ENCODE data around the gene PIP4K2A.
A peak's percentile ranks its signal among the peaks of the same experiment; 100 is the strongest.

Gene PIP4K2A

GRCh38 chr10:22662733-22663330 lies 51.5 kb downstream of the PIP4K2A start:
- no peak for DNase-seq

GRCh38 chr10:22659866-22660265 lies 54.5 kb downstream of the PIP4K2A start:
- no peak for DNase-seq

GRCh38 chr10:22658745-22659410 lies 55.5 kb downstream of the PIP4K2A start:
- peak; percentile 8 to 53 for DNase-seq

GRCh38 chr10:22657566-22658225 lies 56.7 kb downstream of the PIP4K2A start:
- DNase-seq = peak in 1 of 2 donors; percentile 13

- no peak for DNase-seq
These were observed 57.4 kb downstream of the PIP4K2A start for GRCh38 chr10:22657024-22657423.

GRCh38 chr10:22656036-22656435 lies 58.3 kb downstream of the PIP4K2A start:
- no peak for DNase-seq

GRCh38 chr10:22655312-22655981 lies 58.9 kb downstream of the PIP4K2A start:
- DNase-seq = peak in 1 of 2 donors; percentile 24

GRCh38 chr10:22652988-22653481 lies 61.3 kb downstream of the PIP4K2A start:
- no peak for DNase-seq

- DNase-seq = peak; percentile 48 to 77
These were observed 63.0 kb downstream of the PIP4K2A start for GRCh38 chr10:22651276-22651980.

- DNase-seq = no peak
These were observed 64.4 kb downstream of the PIP4K2A start for GRCh38 chr10:22649994-22650393.

- DNase-seq = no peak
These were observed 65.0 kb downstream of the PIP4K2A start for GRCh38 chr10:22649390-22649841.

GRCh38 chr10:22648547-22648961 lies 65.8 kb downstream of the PIP4K2A start:
- no peak for DNase-seq

- DNase-seq = no peak
These were observed 67.1 kb downstream of the PIP4K2A start for GRCh38 chr10:22647244-22647643.

GRCh38 chr10:22646388-22646853 lies 68.0 kb downstream of the PIP4K2A start:
- no peak for DNase-seq

- DNase-seq = no peak
These were observed 70.2 kb downstream of the PIP4K2A start for GRCh38 chr10:22644222-22644621.

- DNase-seq = peak in 1 of 2 donors; percentile 39
These were observed 70.6 kb downstream of the PIP4K2A start for GRCh38 chr10:22643775-22644174.

- DNase-seq = no peak
These were observed 71.3 kb downstream of the PIP4K2A start for GRCh38 chr10:22643116-22643515.

- no peak for DNase-seq
These were observed 72.6 kb downstream of the PIP4K2A start for GRCh38 chr10:22641743-22642142.

- no peak for DNase-seq
These were observed 74.0 kb downstream of the PIP4K2A start for GRCh38 chr10:22640359-22640758.

- DNase-seq = no peak
These were observed 75.5 kb downstream of the PIP4K2A start for GRCh38 chr10:22638863-22639262.

- DNase-seq = no peak
These were observed 76.9 kb downstream of the PIP4K2A start for GRCh38 chr10:22637491-22637890.

- DNase-seq = no peak
These were observed 78.7 kb downstream of the PIP4K2A start for GRCh38 chr10:22635650-22636049.
